ENCODE data around the gene EVL. TPM values are rescaled to one million over a fixed set of nuclear protein-coding genes. Genes with fewer than 3 reads are reported as not detected.
A peak's percentile ranks its signal among the peaks of the same experiment; 100 is the strongest.

Gene EVL
- total RNA-seq, 2 experiments from 2014 or later = 660 to 678 TPM

GRCh38 chr14:100081997-100082625 lies 16.9 kb downstream of the EVL start:
- peaks cover 98% of the 10 kb centered on the region for H3K4me1 Mint-ChIP-seq (ENCODE audit: low read depth)
- peaks cover 92% of the 10 kb centered on the region for H3K4me1 ChIP-seq (ENCODE audit: insufficient read depth, low read length)

GRCh38 chr14:100082723-100083122 lies 17.5 kb downstream of the EVL start:
- Histone ChIP-seq H3K36me3 (ENCODE audit: insufficient read depth, low read length) (peaks cover 73% of the 10 kb centered on the region), H3K4me1 (ENCODE audit: insufficient read depth, low read length) (peaks cover 92% of the 10 kb centered on the region), H3K27ac (ENCODE audit: low read depth in 1 of 2, low read length in 2 of 2) (peak overlapping the region; percentile 45 to 96), H3K9me3 (ENCODE audit: control insufficient read depth in 1 of 2, insufficient read depth in 1 of 2, low read length in 2 of 2) (no peaks in the 10 kb centered on the region), H3K4me3 (ENCODE audit: low read length) (peak overlapping the region; percentile 29), H3K27me3 (ENCODE audit: control insufficient read depth in 1 of 2, insufficient read depth in 2 of 2, low read length in 2 of 2) (no peaks in the 10 kb centered on the region)
- no peak for DNase-seq
- H3K27me3 Mint-ChIP-seq = no peaks in the 10 kb centered on the region
- H3K9me3 Mint-ChIP-seq = no peaks in the 10 kb centered on the region
- H3K4me1 Mint-ChIP-seq (ENCODE audit: low read depth) = peaks cover 99% of the 10 kb centered on the region
- intact Hi-C loops (cut with DNase I, micrococcal nuclease) = loop anchor here in 1 of 2 experiments (1.0 kb wide), 1 partner anchor 11 kb away; no protein-coding TSS in a partner anchor
- H3K36me3 Mint-ChIP-seq (ENCODE audit: low read depth) = peaks cover 93% of the 10 kb centered on the region
- no peak for TF ChIP-seq CTCF (IDR thresholded peaks at IDR 0.05)
- ChIA-PET CTCF (interaction anchor here (31.7 to 34.3 kb wide), 2 partner anchors 7 to 12 kb away, joined by 1090 read pairs; partner anchors contain the start of gene EVL), POLR2A (interaction anchor here (0.6 to 49.3 kb wide), 11 partner anchors 8 to 165 kb away, joined by 3 to 1638 read pairs (median 9); partner anchors contain the start of gene EVL)
- H3K27ac Mint-ChIP-seq = peak overlapping the region; percentile 98
- no peak for ATAC-seq (ENCODE audit: poor library complexity)
- peak overlapping the region; percentile 84 for H3K4me3 Mint-ChIP-seq

More at GRCh38 chr14:100081997-100082625, 16.9 kb downstream of the EVL start:
- no peaks in the 10 kb centered on the region for H3K27me3 Mint-ChIP-seq
- H3K36me3 ChIP-seq (ENCODE audit: insufficient read depth, low read length) = peaks cover 71% of the 10 kb centered on the region
- CTCF ChIA-PET = interaction anchor here (1.8 to 34.3 kb wide), 3 partner anchors 6 to 25 kb away, joined by 10 to 1090 read pairs (median 1090); partner anchors contain the start of gene EVL
- no peaks in the 10 kb centered on the region for H3K9me3 ChIP-seq (ENCODE audit: control insufficient read depth in 1 of 2, insufficient read depth in 1 of 2, low read length in 2 of 2)
- peak overlapping the region; percentile 29 for H3K4me3 ChIP-seq (ENCODE audit: low read length)
- H3K27ac ChIP-seq (ENCODE audit: low read depth in 1 of 2, low read length in 2 of 2) = peak overlapping the region; percentile 45 to 96
- DNase-seq = peak in 1 of 14 experiments; percentile 57
- intact Hi-C loops (cut with DNase I, micrococcal nuclease) = loop anchor here (1.0 to 2.0 kb wide), 3 partner anchors 8 to 19 kb away; no protein-coding TSS in a partner anchor
- POLR2A ChIA-PET = interaction anchor here (0.6 to 49.3 kb wide), 10 partner anchors 9 to 165 kb away, joined by 3 to 1638 read pairs (median 15); partner anchors contain the start of gene EVL
- H3K27ac Mint-ChIP-seq = peak overlapping the region; percentile 98
- H3K9me3 Mint-ChIP-seq = no peaks in the 10 kb centered on the region
- peak overlapping the region; percentile 85 for H3K4me3 Mint-ChIP-seq
- no peaks in the 10 kb centered on the region for H3K27me3 ChIP-seq (ENCODE audit: control insufficient read depth in 1 of 2, insufficient read depth in 2 of 2, low read length in 2 of 2)
- peak; percentile 10 for ATAC-seq (ENCODE audit: poor library complexity)
- peaks cover 91% of the 10 kb centered on the region for H3K36me3 Mint-ChIP-seq (ENCODE audit: low read depth)
- TF ChIP-seq CTCF (IDR thresholded peaks at IDR 0.05) = no peak

GRCh38 chr14:100083706-100084105 lies 18.5 kb downstream of the EVL start:
- DNase-seq = peak in 2 of 14 experiments; percentile 71 to 77
- ATAC-seq (ENCODE audit: poor library complexity) = peak; percentile 38
- ChIA-PET POLR2A (interaction anchor here (0.7 to 49.3 kb wide), 5 partner anchors 7 to 24 kb away, joined by 4 to 1638 read pairs (median 45); partner anchors contain the start of gene EVL), CTCF (interaction anchor here (31.7 to 34.3 kb wide), 2 partner anchors 8 to 11 kb away, joined by 1090 read pairs; partner anchors contain the start of gene EVL)
- H3K4me1 ChIP-seq (ENCODE audit: insufficient read depth, low read length) = peaks cover 89% of the 10 kb centered on the region
- H3K4me3 ChIP-seq (ENCODE audit: low read length) = peak overlapping the region; percentile 29
- TF ChIP-seq CTCF (IDR thresholded peaks at IDR 0.05) = no peak
- no peaks in the 10 kb centered on the region for H3K9me3 ChIP-seq (ENCODE audit: control insufficient read depth in 1 of 2, insufficient read depth in 1 of 2, low read length in 2 of 2)
- peak overlapping the region; percentile 45 to 96 for H3K27ac ChIP-seq (ENCODE audit: low read depth in 1 of 2, low read length in 2 of 2)
- H3K27me3 ChIP-seq (ENCODE audit: control insufficient read depth in 1 of 2, insufficient read depth in 2 of 2, low read length in 2 of 2) = no peaks in the 10 kb centered on the region
- Mint-ChIP-seq H3K27ac (peak overlapping the region; percentile 98), H3K4me1 (ENCODE audit: low read depth) (peaks cover 100% of the 10 kb centered on the region), H3K4me3 (peak overlapping the region; percentile 84), H3K36me3 (ENCODE audit: low read depth) (peaks cover 96% of the 10 kb centered on the region), H3K9me3 (no peaks in the 10 kb centered on the region), H3K27me3 (no peaks in the 10 kb centered on the region)
- peaks cover 76% of the 10 kb centered on the region for H3K36me3 ChIP-seq (ENCODE audit: insufficient read depth, low read length)
- intact Hi-C loops (cut with DNase I, micrococcal nuclease) = no loop called here
